IMR-90 (cell line): Measurements from ENCODE around the gene HOXC6. TPM values are rescaled to one million over a fixed set of nuclear protein-coding genes. Genes with fewer than 3 reads are reported as not detected.

Experiments
- ATAC-seq: fragments of 200-7000 bp; cut with Tn5 transposase; 2 replicates; pipeline ENCODE4 v1.9.1; 2020; ENCODE audit warnings: low read depth, mild to moderate bottlenecking, moderate library complexity
- BruUV-seq: library from RNA; stranded (reverse); fragments of 400-500 nt; replicated peaks from 2 replicates; lab custom pipeline; 2021; lab: Mats Ljungman, UMichigan
- CTCF ChIA-PET: fragments of 300-600 bp; formaldehyde crosslinking; extraction: SDS; loops from one replicate; lab custom pipeline; 2021; ENCODE audit warnings: antibody characterized with exemption; lab: Yijun Ruan, JAX
- POLR2A ChIA-PET: fragments of 300-600 bp; sonication (Branson Sonifier 250); formaldehyde crosslinking; loops from one replicate; lab custom pipeline; 2022; ENCODE audit warnings: antibody characterized with exemption; ENCODE audit not compliant: unreplicated experiment; lab: Charles Lee
- DNase-seq: peaks from one replicate; pipeline ENCODE4 v3.0.0; 2013
- H2AFZ ChIP-seq: replicated peaks from 2 replicates; pipeline ENCODE3; 2013; ENCODE audit warnings: low read length, mild to moderate bottlenecking; ENCODE audit not compliant: poor library complexity
- H2AK5ac ChIP-seq: 2 replicates; pipeline ENCODE4 v1.6.1; 2013; ENCODE audit warnings: low read depth, low read length, inconsistent platforms
- H2AK9ac ChIP-seq: replicated peaks from 2 replicates; pipeline ENCODE3; 2013; ENCODE audit warnings: mild to moderate bottlenecking, low read depth, low read length, moderate library complexity; ENCODE audit not compliant: poor library complexity
- H2BK120ac ChIP-seq: 2 replicates; pipeline ENCODE4 v1.6.1; 2013; ENCODE audit warnings: low read depth, low read length, inconsistent platforms
- H2BK15ac ChIP-seq: 3 replicates; pipeline ENCODE4 v1.6.1; 2013; ENCODE audit warnings: low read depth, low read length, inconsistent platforms
- H2BK20ac ChIP-seq: 2 replicates; pipeline ENCODE4 v1.6.1; 2013; ENCODE audit warnings: low read depth, mild to moderate bottlenecking, inconsistent platforms, low read length, moderate library complexity
- H2BK5ac ChIP-seq: 2 replicates; pipeline ENCODE4 v1.6.1; 2013; ENCODE audit warnings: mild to moderate bottlenecking, low read depth, low read length, inconsistent platforms; ENCODE audit not compliant: poor library complexity, severe bottlenecking
- H3K14ac ChIP-seq: replicated peaks from 2 replicates; pipeline ENCODE4 v1.6.1; 2013; ENCODE audit warnings: low read depth, low read length, inconsistent platforms
- H3K18ac ChIP-seq: 2 replicates; pipeline ENCODE4 v1.6.1; 2013; ENCODE audit warnings: low read depth, low read length, control low read depth
- H3K23ac ChIP-seq: 2 replicates; pipeline ENCODE4 v1.6.1; 2013; ENCODE audit warnings: low read depth, low read length, inconsistent platforms
- H3K27ac ChIP-seq: 2 replicates; pipeline ENCODE4 v1.5.1; 2013; ENCODE audit warnings: mild to moderate bottlenecking, control low read depth, low read length; ENCODE audit not compliant: insufficient read depth
- H3K27me3 ChIP-seq: 2 replicates; pipeline ENCODE4 v1.6.1; 2013; ENCODE audit warnings: low read length; ENCODE audit not compliant: control insufficient read depth, insufficient read depth
- H3K36me3 ChIP-seq: 2 replicates; pipeline ENCODE4 v1.6.1; 2013; ENCODE audit warnings: low read length, mixed read lengths; ENCODE audit not compliant: control insufficient read depth, insufficient read depth
- H3K4ac ChIP-seq: 2 replicates; pipeline ENCODE4 v1.6.1; 2013; ENCODE audit warnings: low read depth, low read length, inconsistent platforms
- H3K4me1 ChIP-seq: 2 replicates; pipeline ENCODE4 v1.6.1; 2013; ENCODE audit warnings: low read length, mixed read lengths; ENCODE audit not compliant: control insufficient read depth, insufficient read depth
- H3K4me2 ChIP-seq: 2 replicates; pipeline ENCODE4 v1.6.1; 2013; ENCODE audit warnings: low read depth, mild to moderate bottlenecking, control low read depth, low read length, moderate library complexity
- H3K4me3 ChIP-seq: 2 replicates; pipeline ENCODE4 v1.5.1; 2013; ENCODE audit warnings: low read depth, mild to moderate bottlenecking, control low read depth, low read length, moderate library complexity; ENCODE audit not compliant: insufficient read depth
- H3K56ac ChIP-seq: 2 replicates; pipeline ENCODE4 v1.6.1; 2013; ENCODE audit warnings: low read length, inconsistent platforms; ENCODE audit not compliant: insufficient read depth; ENCODE audit errors: extremely low read depth
- H3K79me1 ChIP-seq, 2 experiments: 2 replicates each; pipeline ENCODE4 v1.6.1; 2013; ENCODE audit warnings: low read length in 2 of 2, inconsistent platforms in 1 of 2, low read depth in 1 of 2
- H3K9ac ChIP-seq: 2 replicates; pipeline ENCODE4 v1.6.1; 2013; ENCODE audit warnings: low read depth, low read length, control low read depth
- H3K9me1 ChIP-seq: 2 replicates; pipeline ENCODE4 v1.6.1; 2013; ENCODE audit warnings: low read length, inconsistent platforms; ENCODE audit not compliant: insufficient read depth
- H3K9me3 ChIP-seq: 2 replicates; pipeline ENCODE4 v1.6.1; 2013; ENCODE audit warnings: low read length; ENCODE audit not compliant: control insufficient read depth, insufficient read depth
- H4K20me1 ChIP-seq: 2 replicates; pipeline ENCODE4 v1.6.1; 2013; ENCODE audit warnings: low read length, inconsistent platforms; ENCODE audit not compliant: insufficient read depth
- H4K5ac ChIP-seq: 2 replicates; pipeline ENCODE4 v1.6.1; 2013; ENCODE audit warnings: mild to moderate bottlenecking, low read depth, low read length, control low read depth
- H4K8ac ChIP-seq, 2 experiments: 2 replicates each; pipeline ENCODE4 v1.6.1; 2013; ENCODE audit warnings: low read depth in 2 of 2, low read length in 2 of 2, control low read depth in 1 of 2, inconsistent platforms in 1 of 2
- H4K91ac ChIP-seq: 2 replicates; pipeline ENCODE4 v1.6.1; 2013; ENCODE audit warnings: low read depth, low read length, inconsistent platforms; ENCODE audit not compliant: insufficient read depth
- CEBPB ChIP-seq: IDR thresholded peaks from 2 replicates; pipeline ENCODE4 v1.6.1; 2012; ENCODE audit warnings: low read depth, low read length, improper control_type of control experiment
- CHD1 ChIP-seq: IDR thresholded peaks from 2 replicates; pipeline ENCODE4 v1.6.1; 2012; ENCODE audit warnings: low read depth, low read length, improper control_type of control experiment
- CTCF ChIP-seq: conservative IDR thresholded peaks from 2 replicates; pipeline ENCODE4 v1.5.1; 2012; ENCODE audit warnings: mild to moderate bottlenecking, low read depth, low read length, improper control_type of control experiment
- ELK1 ChIP-seq: fragments of 150-350 bp; IDR thresholded peaks from 2 replicates; pipeline ENCODE4 v1.6.1; 2016; ENCODE audit warnings: low read depth, mild to moderate bottlenecking, low read length, moderate library complexity, borderline replicate concordance
- FOS ChIP-seq: fragments of 150-350 bp; IDR thresholded peaks from 2 replicates; pipeline ENCODE4 v1.6.1; 2016; ENCODE audit warnings: low read depth, low read length
- MAFK ChIP-seq: IDR thresholded peaks from 2 replicates; pipeline ENCODE4 v1.6.1; 2012; ENCODE audit warnings: low read depth, low read length, improper control_type of control experiment
- MXI1 ChIP-seq: IDR thresholded peaks from 2 replicates; pipeline ENCODE4 v1.6.1; 2012; ENCODE audit warnings: low read depth, mild to moderate bottlenecking, low read length, moderate library complexity, borderline replicate concordance
- RFX5 ChIP-seq: IDR thresholded peaks from 2 replicates; pipeline ENCODE4 v1.8.0; 2012; ENCODE audit warnings: low read depth, mild to moderate bottlenecking, low read length, moderate library complexity
- SMC3 ChIP-seq: fragments of 150-350 bp; IDR thresholded peaks from 2 replicates; pipeline ENCODE4 v1.6.1; 2016; ENCODE audit warnings: low read depth, mild to moderate bottlenecking, antibody characterized with exemption, low read length, moderate library complexity
- WGBS, 2 experiments: methylation state at CpG; one replicate each; pipeline versions ENCODE4 v1.1.5 to v1.1.7; 2013; ENCODE audit warnings: missing lambda C conversion rate in 2 of 2; ENCODE audit not compliant: insufficient read length in 1 of 2; ENCODE audit errors: extremely low coverage in 2 of 2; 5-methylcytosine and 5-hydroxymethylcytosine counted together
- dilution Hi-C: fragments of 300-500 bp; cut with HindIII; formaldehyde crosslinking; loops from one replicate; pipeline ENCODE4 v1.14.3; 2018; ENCODE audit warnings: low sequenced_read_pairs; ENCODE audit not compliant: unreplicated experiment
- in situ Hi-C: fragments of 300-500 bp; cut with MboI; formaldehyde crosslinking; loops from 3 replicates; pipeline ENCODE4 v1.14.3; 2019; ENCODE audit warnings: low sequenced_read_pairs, inconsistent platforms, mixed read lengths
- intact Hi-C: fragments of 100-400 bp; cut with micrococcal nuclease; formaldehyde crosslinking; loops from 2 replicates; pipeline ENCODE4 v1.10.0; 2022
- polyA plus RNA-seq, 3 experiments: library from polyadenylated mRNA; depleted of rRNA; stranded (reverse); fragments of >200 nt; gene quantifications; 2 replicates each; pipeline ENCODE4 v1.2.3, GENCODE V29; 2012; ENCODE audit warnings: low replicate concordance in 1 of 3
- total RNA-seq: library from RNA; depleted of rRNA; stranded (reverse); fragments of >200 nt; gene quantifications from 2 replicates; pipeline ENCODE4 v1.2.3, GENCODE V29; 2012

The HOXC6 gene
- total and polyA plus RNA-seq, 2 of the 4 experiments (the other 2 are of a cell fraction) = 1.1 TPM; not detected in 1

GRCh38 chr12:53991077-53991460 lies 37.2 kb upstream of the HOXC6 start:
- POLR2A ChIA-PET = no interaction called here
- peaks cover 98% of the 10 kb centered on the region for H3K27me3 ChIP-seq
- no peak for TF ChIP-seq CEBPB
- no peak for TF ChIP-seq CHD1
- no peak for TF ChIP-seq FOS
- TF ChIP-seq MXI1 = no peak
- TF ChIP-seq ELK1 = no peak
- TF ChIP-seq SMC3 = no peak
- TF ChIP-seq CTCF = no peak
- no peak for TF ChIP-seq MAFK
- no peak for TF ChIP-seq RFX5

More at GRCh38 chr12:53991077-53991460, 37.2 kb upstream of the HOXC6 start:
- H2BK20ac ChIP-seq = no peak overlapping the region
- no peak overlapping the region for H2AK5ac ChIP-seq
- peaks cover 15% of the 10 kb centered on the region for H3K9me3 ChIP-seq
- no peak overlapping the region for H2AK9ac ChIP-seq
- WGBS, 2 experiments = 4% methylated on average over 3 of the region's 8 CpGs; no CpG with 5 or more reads in 1 of the 2 experiments
- H2AFZ ChIP-seq = peak overlapping the region; percentile 37
- H2BK15ac ChIP-seq = no peak overlapping the region
- H2BK120ac ChIP-seq = no peak overlapping the region
- in situ Hi-C loops = loop anchor here (10.0 kb wide), 2 partner anchors 226 to 384 kb away; no protein-coding TSS in a partner anchor
- no peak overlapping the region for H3K4me2 ChIP-seq
- DNase-seq (no peak), ATAC-seq (no peak)
- H3K9ac ChIP-seq = no peak overlapping the region
- H3K56ac ChIP-seq = no peak overlapping the region
- H3K27ac ChIP-seq = no peak overlapping the region
- H3K4me1 ChIP-seq = peaks cover 3% of the 10 kb centered on the region; the same call in 1 of the 2 replicates
- no peaks in the 10 kb centered on the region for H3K79me1 ChIP-seq
- H4K91ac ChIP-seq = no peak overlapping the region
- no peak overlapping the region for H3K4ac ChIP-seq
- H3K14ac ChIP-seq = no peak overlapping the region
- H4K8ac ChIP-seq = no peak overlapping the region
- CTCF ChIA-PET = interaction anchor here (2.3 kb wide), 1 partner anchor 210 kb away, joined by 8 read pairs; no protein-coding TSS in a partner anchor
- H3K36me3 ChIP-seq = no peaks in the 10 kb centered on the region
- no peak overlapping the region for H3K4me3 ChIP-seq
- no peak overlapping the region for H4K5ac ChIP-seq
- dilution Hi-C loops = no loop called here
- intact Hi-C loops = no loop called here
- no peaks in the 10 kb centered on the region; the same call in 1 of the 2 replicates for H4K20me1 ChIP-seq
- H3K23ac ChIP-seq = no peak overlapping the region
- no TSS peak for BruUV-seq
- H3K18ac ChIP-seq = no peak overlapping the region
- H3K9me1 ChIP-seq = no peaks in the 10 kb centered on the region
- no peak overlapping the region for H2BK5ac ChIP-seq
